IMR-90 (cell line): ENCODE results near the gene ADRA2C. TPM values are rescaled to one million over a fixed set of nuclear protein-coding genes. Genes with fewer than 3 reads are reported as not detected.

Experiments used
- ATAC-seq: fragments of 200-7000 bp; cut with Tn5 transposase; 2 replicates; pipeline ENCODE4 v1.9.1; 2020; ENCODE audit warnings: low read depth, mild to moderate bottlenecking, moderate library complexity
- BruUV-seq: library from RNA; stranded (reverse); fragments of 400-500 nt; replicated peaks from 2 replicates; lab custom pipeline; 2021; lab: Mats Ljungman, UMichigan
- CTCF ChIA-PET: fragments of 300-600 bp; formaldehyde crosslinking; extraction: SDS; loops from one replicate; lab custom pipeline; 2021; ENCODE audit warnings: antibody characterized with exemption; lab: Yijun Ruan, JAX
- POLR2A ChIA-PET: fragments of 300-600 bp; sonication (Branson Sonifier 250); formaldehyde crosslinking; loops from one replicate; lab custom pipeline; 2022; ENCODE audit warnings: antibody characterized with exemption; ENCODE audit not compliant: unreplicated experiment; lab: Charles Lee
- DNase-seq: peaks from one replicate; pipeline ENCODE4 v3.0.0; 2013
- H2AFZ ChIP-seq: replicated peaks from 2 replicates; pipeline ENCODE3; 2013; ENCODE audit warnings: low read length, mild to moderate bottlenecking; ENCODE audit not compliant: poor library complexity
- H2AK5ac ChIP-seq: 2 replicates; pipeline ENCODE4 v1.6.1; 2013; ENCODE audit warnings: low read depth, low read length, inconsistent platforms
- H2AK9ac ChIP-seq: replicated peaks from 2 replicates; pipeline ENCODE3; 2013; ENCODE audit warnings: mild to moderate bottlenecking, low read depth, low read length, moderate library complexity; ENCODE audit not compliant: poor library complexity
- H2BK120ac ChIP-seq: 2 replicates; pipeline ENCODE4 v1.6.1; 2013; ENCODE audit warnings: low read depth, low read length, inconsistent platforms
- H2BK15ac ChIP-seq: 3 replicates; pipeline ENCODE4 v1.6.1; 2013; ENCODE audit warnings: low read depth, low read length, inconsistent platforms
- H2BK20ac ChIP-seq: 2 replicates; pipeline ENCODE4 v1.6.1; 2013; ENCODE audit warnings: low read depth, mild to moderate bottlenecking, inconsistent platforms, low read length, moderate library complexity
- H2BK5ac ChIP-seq: 2 replicates; pipeline ENCODE4 v1.6.1; 2013; ENCODE audit warnings: mild to moderate bottlenecking, low read depth, low read length, inconsistent platforms; ENCODE audit not compliant: poor library complexity, severe bottlenecking
- H3K14ac ChIP-seq: replicated peaks from 2 replicates; pipeline ENCODE4 v1.6.1; 2013; ENCODE audit warnings: low read depth, low read length, inconsistent platforms
- H3K18ac ChIP-seq: 2 replicates; pipeline ENCODE4 v1.6.1; 2013; ENCODE audit warnings: low read depth, low read length, control low read depth
- H3K23ac ChIP-seq: 2 replicates; pipeline ENCODE4 v1.6.1; 2013; ENCODE audit warnings: low read depth, low read length, inconsistent platforms
- H3K27ac ChIP-seq: 2 replicates; pipeline ENCODE4 v1.5.1; 2013; ENCODE audit warnings: mild to moderate bottlenecking, control low read depth, low read length; ENCODE audit not compliant: insufficient read depth
- H3K27me3 ChIP-seq: 2 replicates; pipeline ENCODE4 v1.6.1; 2013; ENCODE audit warnings: low read length; ENCODE audit not compliant: control insufficient read depth, insufficient read depth
- H3K36me3 ChIP-seq: 2 replicates; pipeline ENCODE4 v1.6.1; 2013; ENCODE audit warnings: low read length, mixed read lengths; ENCODE audit not compliant: control insufficient read depth, insufficient read depth
- H3K4ac ChIP-seq: 2 replicates; pipeline ENCODE4 v1.6.1; 2013; ENCODE audit warnings: low read depth, low read length, inconsistent platforms
- H3K4me1 ChIP-seq: 2 replicates; pipeline ENCODE4 v1.6.1; 2013; ENCODE audit warnings: low read length, mixed read lengths; ENCODE audit not compliant: control insufficient read depth, insufficient read depth
- H3K4me2 ChIP-seq: 2 replicates; pipeline ENCODE4 v1.6.1; 2013; ENCODE audit warnings: low read depth, mild to moderate bottlenecking, control low read depth, low read length, moderate library complexity
- H3K4me3 ChIP-seq: 2 replicates; pipeline ENCODE4 v1.5.1; 2013; ENCODE audit warnings: low read depth, mild to moderate bottlenecking, control low read depth, low read length, moderate library complexity; ENCODE audit not compliant: insufficient read depth
- H3K56ac ChIP-seq: 2 replicates; pipeline ENCODE4 v1.6.1; 2013; ENCODE audit warnings: low read length, inconsistent platforms; ENCODE audit not compliant: insufficient read depth; ENCODE audit errors: extremely low read depth
- H3K79me1 ChIP-seq, 2 experiments: 2 replicates each; pipeline ENCODE4 v1.6.1; 2013; ENCODE audit warnings: low read length in 2 of 2, inconsistent platforms in 1 of 2, low read depth in 1 of 2
- H3K9ac ChIP-seq: 2 replicates; pipeline ENCODE4 v1.6.1; 2013; ENCODE audit warnings: low read depth, low read length, control low read depth
- H3K9me1 ChIP-seq: 2 replicates; pipeline ENCODE4 v1.6.1; 2013; ENCODE audit warnings: low read length, inconsistent platforms; ENCODE audit not compliant: insufficient read depth
- H3K9me3 ChIP-seq: 2 replicates; pipeline ENCODE4 v1.6.1; 2013; ENCODE audit warnings: low read length; ENCODE audit not compliant: control insufficient read depth, insufficient read depth
- H4K20me1 ChIP-seq: 2 replicates; pipeline ENCODE4 v1.6.1; 2013; ENCODE audit warnings: low read length, inconsistent platforms; ENCODE audit not compliant: insufficient read depth
- H4K5ac ChIP-seq: 2 replicates; pipeline ENCODE4 v1.6.1; 2013; ENCODE audit warnings: mild to moderate bottlenecking, low read depth, low read length, control low read depth
- H4K8ac ChIP-seq, 2 experiments: 2 replicates each; pipeline ENCODE4 v1.6.1; 2013; ENCODE audit warnings: low read depth in 2 of 2, low read length in 2 of 2, control low read depth in 1 of 2, inconsistent platforms in 1 of 2
- H4K91ac ChIP-seq: 2 replicates; pipeline ENCODE4 v1.6.1; 2013; ENCODE audit warnings: low read depth, low read length, inconsistent platforms; ENCODE audit not compliant: insufficient read depth
- CHD1 ChIP-seq: IDR thresholded peaks from 2 replicates; pipeline ENCODE4 v1.6.1; 2012; ENCODE audit warnings: low read depth, low read length, improper control_type of control experiment
- MAFK ChIP-seq: IDR thresholded peaks from 2 replicates; pipeline ENCODE4 v1.6.1; 2012; ENCODE audit warnings: low read depth, low read length, improper control_type of control experiment
- MXI1 ChIP-seq: IDR thresholded peaks from 2 replicates; pipeline ENCODE4 v1.6.1; 2012; ENCODE audit warnings: low read depth, mild to moderate bottlenecking, low read length, moderate library complexity, borderline replicate concordance
- WGBS, 2 experiments: methylation state at CpG; one replicate each; pipeline versions ENCODE4 v1.1.5 to v1.1.7; 2013; ENCODE audit warnings: missing lambda C conversion rate in 2 of 2; ENCODE audit not compliant: insufficient read length in 1 of 2; ENCODE audit errors: extremely low coverage in 2 of 2; 5-methylcytosine and 5-hydroxymethylcytosine counted together
- dilution Hi-C: fragments of 300-500 bp; cut with HindIII; formaldehyde crosslinking; loops from one replicate; pipeline ENCODE4 v1.14.3; 2018; ENCODE audit warnings: low sequenced_read_pairs; ENCODE audit not compliant: unreplicated experiment
- in situ Hi-C: fragments of 300-500 bp; cut with MboI; formaldehyde crosslinking; loops from 3 replicates; pipeline ENCODE4 v1.14.3; 2019; ENCODE audit warnings: low sequenced_read_pairs, inconsistent platforms, mixed read lengths
- intact Hi-C: fragments of 100-400 bp; cut with micrococcal nuclease; formaldehyde crosslinking; loops from 2 replicates; pipeline ENCODE4 v1.10.0; 2022
- polyA plus RNA-seq, 3 experiments: library from polyadenylated mRNA; depleted of rRNA; stranded (reverse); fragments of >200 nt; gene quantifications; 2 replicates each; pipeline ENCODE4 v1.2.3, GENCODE V29; 2012; ENCODE audit warnings: low replicate concordance in 1 of 3
- total RNA-seq: library from RNA; depleted of rRNA; stranded (reverse); fragments of >200 nt; gene quantifications from 2 replicates; pipeline ENCODE4 v1.2.3, GENCODE V29; 2012
- TF ChIP-seq, protein P1 (sequence below): fragments of 150-350 bp; IDR thresholded peaks from 2 replicates; pipeline ENCODE4 v1.6.1; 2017; ENCODE audit warnings: mild to moderate bottlenecking, antibody characterized with exemption, low read length, low read depth

ADRA2C gene
- total and polyA plus RNA-seq, 2 of the 4 experiments (the other 2 are of a cell fraction) = under 0.01 to 0.14 TPM

DNA sequence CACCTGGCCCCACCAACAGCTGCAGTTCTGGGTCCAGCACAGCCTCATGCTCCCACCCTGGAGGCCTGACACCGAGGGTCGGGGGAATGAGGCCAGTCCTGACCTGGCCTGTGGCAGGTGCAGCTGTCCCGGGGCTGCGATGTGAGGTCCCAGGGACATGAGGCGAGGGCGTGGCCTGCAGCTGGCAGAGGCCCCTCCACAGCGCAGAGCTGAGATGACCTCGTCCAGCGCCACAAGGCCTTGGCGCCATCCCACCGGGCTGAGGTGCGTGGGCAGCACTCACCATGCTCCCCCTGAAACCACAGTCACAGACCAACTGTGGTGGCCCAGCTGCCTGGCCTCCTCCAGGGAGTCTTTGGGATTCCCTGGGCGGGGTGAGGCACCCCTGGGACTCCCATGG, 26.6 kb upstream of the ADRA2C start:
- Histone ChIP-seq H3K79me1 (no peaks in the 10 kb centered on the region), H3K4me2 (no peak overlapping the region), H3K9ac (no peak overlapping the region), H3K9me3 (peaks cover 11% of the 10 kb centered on the region), H2BK20ac (no peak overlapping the region), H3K14ac (no peak overlapping the region), H3K4me3 (no peak overlapping the region), H3K9me1 (no peaks in the 10 kb centered on the region), H3K23ac (no peak overlapping the region), H3K4me1 (no peaks in the 10 kb centered on the region), H2AK5ac (no peak overlapping the region), H2AK9ac (no peak overlapping the region), H2BK15ac (no peak overlapping the region), H3K36me3 (no peaks in the 10 kb centered on the region), H4K91ac (no peak overlapping the region), H3K4ac (no peak overlapping the region), H3K27ac (no peak overlapping the region), H3K18ac (no peak overlapping the region), H4K8ac (no peak overlapping the region), H2AFZ (no peak overlapping the region), H4K20me1 (no peaks in the 10 kb centered on the region), H3K56ac (no peak overlapping the region), H4K5ac (no peak overlapping the region), H2BK5ac (no peak overlapping the region), H2BK120ac (no peak overlapping the region), H3K27me3 (peaks cover 40% of the 10 kb centered on the region)
- ChIA-PET CTCF (no interaction called here), POLR2A (no interaction called here)
- ATAC-seq = no peak
- BruUV-seq = no TSS peak
- dilution Hi-C loops = no loop called here
- DNase-seq = no peak
- TF ChIP-seq CHD1 (no peak), MXI1 (no peak), MAFK (no peak)
- TF ChIP-seq, protein P1, sequence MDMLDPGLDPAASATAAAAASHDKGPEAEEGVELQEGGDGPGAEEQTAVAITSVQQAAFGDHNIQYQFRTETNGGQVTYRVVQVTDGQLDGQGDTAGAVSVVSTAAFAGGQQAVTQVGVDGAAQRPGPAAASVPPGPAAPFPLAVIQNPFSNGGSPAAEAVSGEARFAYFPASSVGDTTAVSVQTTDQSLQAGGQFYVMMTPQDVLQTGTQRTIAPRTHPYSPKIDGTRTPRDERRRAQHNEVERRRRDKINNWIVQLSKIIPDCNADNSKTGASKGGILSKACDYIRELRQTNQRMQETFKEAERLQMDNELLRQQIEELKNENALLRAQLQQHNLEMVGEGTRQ = no peak
- WGBS, 2 experiments = 55% methylated on average over 2 of the region's 13 CpGs; no CpG with 5 or more reads in 1 of the 2 experiments
- in situ Hi-C loops = no loop called here
- intact Hi-C loops = no loop called here
